GM18505 (cell line): ENCODE data around the gene SOCS2.

Experiments used
- ATAC-seq: cut with Tn5 transposase; IDR thresholded peaks from one replicate; pipeline ENCODE4 v1.9.1; 2021; ENCODE audit not compliant: unreplicated experiment
- POLR2A ChIP-seq: IDR thresholded peaks from 4 replicates; pipeline ENCODE4 v1.6.1; 2011; ENCODE audit warnings: borderline replicate concordance; ENCODE audit not compliant: insufficient read depth, insufficient read length; ENCODE audit errors: extremely low read depth

The SOCS2 gene

GRCh38 chr12:93571925-93572711, at the start of gene SOCS2:
SOCS2 (plus strand) TSS chr12:93572675; CDS start chr12:93572898, 223 bp downstream.
- no peak for TF ChIP-seq POLR2A
- peak; percentile 0 for ATAC-seq

GRCh38 chr12:93524386-93525133, 47.9 kb upstream of the SOCS2 start:
- TF ChIP-seq POLR2A, result no peak
- no peak for ATAC-seq

- no peak for TF ChIP-seq POLR2A
- no peak for ATAC-seq
Observed at GRCh38 chr12:93526786-93527428, 45.6 kb upstream of the SOCS2 start.

GRCh38 chr12:93530358-93530757, 42.1 kb upstream of the SOCS2 start:
- no peak for ATAC-seq
- TF ChIP-seq POLR2A, result no peak

GRCh38 chr12:93533310-93533709, 39.2 kb upstream of the SOCS2 start:
- no peak for ATAC-seq
- no peak for TF ChIP-seq POLR2A

GRCh38 chr12:93536111-93536765, 36.2 kb upstream of the SOCS2 start:
- TF ChIP-seq POLR2A, result no peak
- peak; percentile 43 for ATAC-seq

- no peak for TF ChIP-seq POLR2A
- peak; percentile 91 for ATAC-seq
Observed at GRCh38 chr12:93536766-93537488, 35.5 kb upstream of the SOCS2 start.

- TF ChIP-seq POLR2A, result no peak
- no peak for ATAC-seq
Observed at GRCh38 chr12:93537769-93538168, 34.7 kb upstream of the SOCS2 start.

GRCh38 chr12:93539821-93540220, 32.7 kb upstream of the SOCS2 start:
- no peak for TF ChIP-seq POLR2A
- ATAC-seq, result no peak

- TF ChIP-seq POLR2A, result no peak
- no peak for ATAC-seq
Observed at GRCh38 chr12:93540466-93540865, 32.0 kb upstream of the SOCS2 start.

- no peak for TF ChIP-seq POLR2A
- ATAC-seq, result no peak
Observed at GRCh38 chr12:93541578-93542225, 30.8 kb upstream of the SOCS2 start.

GRCh38 chr12:93547778-93548177, 24.7 kb upstream of the SOCS2 start:
- ATAC-seq, result no peak
- no peak for TF ChIP-seq POLR2A
